B cell (primary cell): ENCODE results near the gene SPTAN1. TPM values are rescaled to one million over a fixed set of nuclear protein-coding genes. Genes with fewer than 3 reads are reported as not detected.
"Not testable (repeated sequence)": the region's sequence is repeated elsewhere in the genome, so short reads cannot be mapped to it uniquely, and the experiment has no call there.

Experiments used
- ATAC-seq: fragments of 200-7000 bp; cut with Tn5 transposase; one replicate; pipeline ENCODE4 v1.10.0; 2021; ENCODE audit warnings: low read depth, mild to moderate bottlenecking, moderate number of reproducible peaks, moderate library complexity
- CTCF ChIA-PET: fragments of 350-600 bp; sonication (Branson Sonifier 250); formaldehyde crosslinking; loops from one replicate; lab custom pipeline; 2021; ENCODE audit warnings: antibody characterized with exemption, inconsistent platforms; lab: Charles Lee
- POLR2A ChIA-PET: fragments of 350-600 bp; sonication (Branson Sonifier 250); formaldehyde crosslinking; loops from one replicate; lab custom pipeline; 2021; ENCODE audit warnings: antibody characterized with exemption; lab: Charles Lee
- DNase-seq: peaks from one replicate; pipeline ENCODE4 v3.0.0; 2013
- H2AFZ ChIP-seq: 2 replicates; pipeline ENCODE4 v1.6.1; 2012; ENCODE audit warnings: mild to moderate bottlenecking, low read depth, low read length; ENCODE audit not compliant: insufficient read depth, poor library complexity, severe bottlenecking
- H3K27ac ChIP-seq, 2 donors: 1 replicate in 1 of 2; 2 replicates in 1 of 2; pipeline ENCODE4 v1.5.1; 2012 to 2013; ENCODE audit warnings: low read length in 2 of 2, mild to moderate bottlenecking in 2 of 2, moderate library complexity in 1 of 2
- H3K27me3 ChIP-seq, 4 experiments: fragments of 200-600 bp in 1 of 4; sonication (generic) in 1 of 4; replicated peaks in 1 of 4; 1 replicate in 2 of 4; 2 replicates in 2 of 4; pipeline versions ENCODE4 v1.6.1 to v1.7.0; 2013 to 2016; ENCODE audit warnings: low read length in 3 of 4, mild to moderate bottlenecking in 2 of 4, mixed read lengths in 1 of 4, moderate library complexity in 1 of 4; ENCODE audit not compliant: insufficient read depth in 4 of 4, control insufficient read depth in 3 of 4; ENCODE audit errors: control extremely low read depth in 1 of 4
- H3K36me3 ChIP-seq, 2 experiments: replicated peaks in 1 of 2; 1 replicate in 1 of 2; 2 replicates in 1 of 2; pipeline versions ENCODE4 v1.6.1 to v1.7.1; 2013; ENCODE audit warnings: low read length in 1 of 2; ENCODE audit not compliant: insufficient read depth in 2 of 2, control insufficient read depth in 1 of 2; ENCODE audit errors: control extremely low read depth in 1 of 2, extremely low read depth in 1 of 2
- H3K4me1 ChIP-seq, 2 donors: fragments of 200-600 bp in 1 of 2; sonication (generic) in 1 of 2; 1 replicate in 1 of 2; 2 replicates in 1 of 2; pipeline versions ENCODE4 v1.5.1 to v1.6.1; 2013 to 2017; ENCODE audit warnings: low read length in 2 of 2; ENCODE audit not compliant: control insufficient read depth in 2 of 2, insufficient read depth in 2 of 2
- H3K4me2 ChIP-seq: replicated peaks from 2 replicates; pipeline ENCODE3; 2012; ENCODE audit warnings: mild to moderate bottlenecking, low read depth, low read length; ENCODE audit not compliant: poor library complexity, severe bottlenecking
- H3K4me3 ChIP-seq, 5 experiments: fragments of 200-600 bp in 1 of 5; sonication (generic) in 1 of 5; 1 replicate in 3 of 5; 2 replicates in 2 of 5; pipeline versions ENCODE4 v1.5.1 to v1.7.0; 2011 to 2016; ENCODE audit warnings: low read length in 4 of 5, mild to moderate bottlenecking in 4 of 5, low read depth in 2 of 5, control low read depth in 1 of 5, moderate library complexity in 1 of 5; ENCODE audit not compliant: insufficient read depth in 1 of 5; ENCODE audit errors: control extremely low read depth in 1 of 5, extremely low read depth in 1 of 5
- H3K79me2 ChIP-seq: fragments of 200-600 bp; sonication (generic); one replicate; pipeline ENCODE4 v1.6.0; 2016; ENCODE audit warnings: low read length; ENCODE audit not compliant: control insufficient read depth, insufficient read depth
- H3K9ac ChIP-seq: fragments of 200-600 bp; sonication (generic); 2 replicates; pipeline ENCODE4 v1.6.1; 2017; ENCODE audit warnings: mild to moderate bottlenecking, low read length, moderate library complexity
- H3K9me3 ChIP-seq, 3 donors: one replicate each; pipeline versions ENCODE4 v1.6.1 to v1.7.1; 2013; ENCODE audit warnings: low read length in 2 of 3; ENCODE audit not compliant: control insufficient read depth in 2 of 3, insufficient read depth in 1 of 3; ENCODE audit errors: control extremely low read depth in 1 of 3
- H4K20me1 ChIP-seq: 2 replicates; pipeline ENCODE4 v1.6.0; 2012; ENCODE audit warnings: mild to moderate bottlenecking, low read length; ENCODE audit not compliant: insufficient read depth, control insufficient read depth, poor library complexity, severe bottlenecking
- H3K27ac Mint-ChIP-seq: one replicate; pipeline ENCODE4 v1.8.0; 2021; ENCODE audit warnings: mixed read lengths
- H3K27me3 Mint-ChIP-seq: one replicate; pipeline ENCODE4 v1.8.0; 2021; ENCODE audit warnings: mixed read lengths
- H3K4me1 Mint-ChIP-seq: one replicate; pipeline ENCODE4 v1.8.0; 2021; ENCODE audit warnings: mixed read lengths
- H3K4me3 Mint-ChIP-seq: one replicate; pipeline ENCODE4 v1.8.0; 2021; ENCODE audit warnings: mixed read lengths
- H3K9me3 Mint-ChIP-seq: one replicate; pipeline ENCODE4 v1.8.0; 2022; ENCODE audit warnings: mixed read lengths; ENCODE audit not compliant: insufficient read depth
- EZH2 ChIP-seq: IDR thresholded peaks from 2 replicates; pipeline ENCODE4 v1.6.1; 2012; ENCODE audit warnings: borderline replicate concordance, low read depth, mild to moderate bottlenecking, moderate library complexity, low read length; ENCODE audit not compliant: insufficient read depth, poor library complexity, severe bottlenecking
- WGBS: methylation state at CpG from one replicate; pipeline ENCODE4 v1.1.5; 2013; ENCODE audit warnings: missing lambda C conversion rate; ENCODE audit not compliant: insufficient coverage; 5-methylcytosine and 5-hydroxymethylcytosine counted together
- intact Hi-C: fragments of 100-400 bp; cut with micrococcal nuclease; formaldehyde crosslinking; loops from one replicate; pipeline ENCODE4 v1.10.0; 2022
- polyA plus RNA-seq: library from polyadenylated mRNA; depleted of rRNA; stranded (reverse); fragments of >200 nt; gene quantifications from 2 replicates; pipeline ENCODE4 v1.2.3, GENCODE V29; 2012
- total RNA-seq, 2 donors: library from RNA; stranded (reverse); fragments of 120-200 nt in 1 of 2; gene quantifications; 1 replicate in 1 of 2; 2 replicates in 1 of 2; pipeline versions ENCODE4 v1.2.3 to v1.2.4, GENCODE V29; 2013 to 2022
- TF ChIP-seq, protein P1 (sequence below): fragments of 200-600 bp; IDR thresholded peaks from one replicate; pipeline ENCODE4 v1.8.0; 2022; ENCODE audit warnings: antibody characterized with exemption, mild to moderate bottlenecking

The SPTAN1 gene
- total and polyA plus RNA-seq, 2 donors (not counting 1 experiment from before 2014, with no cell fraction given): 129 to 351 TPM

DNA sequence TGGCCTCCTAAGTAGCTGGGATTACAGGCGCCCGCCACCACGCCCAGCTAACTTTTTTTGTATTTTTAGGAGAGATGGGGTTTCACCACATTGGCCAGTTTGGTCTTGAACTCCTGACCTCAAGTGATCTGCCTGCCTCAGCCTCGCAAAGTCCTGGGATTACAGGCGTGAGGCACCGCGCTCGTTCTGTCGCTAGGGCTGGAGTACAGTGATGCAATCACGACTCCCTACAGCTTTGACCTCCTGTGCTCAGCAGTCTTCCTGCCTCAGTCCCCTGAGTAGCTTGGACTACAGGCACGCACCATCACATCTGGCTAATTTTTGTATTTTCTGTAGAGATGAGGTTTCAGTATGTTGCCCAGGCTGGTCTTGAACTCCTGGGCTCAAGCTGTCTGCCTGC, 34.5 kb downstream of the SPTAN1 start:
- H3K27ac Mint-ChIP-seq, H2AFZ ChIP-seq, H3K4me3 ChIP-seq, H3K79me2 ChIP-seq, H3K27me3 ChIP-seq, H3K4me1 ChIP-seq, H3K9ac ChIP-seq, H3K4me1 Mint-ChIP-seq, intact Hi-C loops, H3K27ac ChIP-seq, H3K9me3 ChIP-seq, H3K27me3 Mint-ChIP-seq, ATAC-seq, DNase-seq, POLR2A ChIA-PET, H3K9me3 Mint-ChIP-seq, CTCF ChIA-PET, H3K4me2 ChIP-seq, H4K20me1 ChIP-seq, H3K4me3 Mint-ChIP-seq: not testable (repeated sequence)
- 98% methylated on average over 11 of the region's 11 CpGs for WGBS
- H3K36me3 ChIP-seq: peaks cover 15 to 82% of the 10 kb centered on the region in 2 experiments

DNA sequence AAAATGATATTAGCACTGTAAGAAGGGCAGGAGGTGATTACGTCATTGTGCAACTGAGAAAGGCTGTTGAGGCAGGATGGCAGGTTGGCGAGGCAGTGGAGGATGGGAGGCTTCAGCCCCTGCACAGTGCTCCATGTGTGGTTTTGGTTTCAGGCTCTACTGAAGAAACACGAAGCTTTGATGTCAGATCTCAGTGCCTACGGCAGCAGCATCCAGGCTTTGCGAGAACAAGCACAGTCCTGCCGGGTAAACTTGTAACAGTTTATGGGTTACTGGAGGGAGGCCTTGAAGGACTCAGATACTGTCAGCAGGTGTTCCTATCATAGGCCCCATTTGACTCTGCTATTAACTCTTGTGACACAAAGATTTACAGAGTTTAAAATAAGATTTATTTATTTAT, 35.1 kb downstream of the SPTAN1 start:
- ChIA-PET CTCF (no interaction called here), POLR2A (no interaction called here)
- Histone ChIP-seq H3K4me1 (no peaks in the 10 kb centered on the region), H3K9me3 (no peaks in the 10 kb centered on the region), H3K4me2 (no peak overlapping the region), H3K79me2 (no peaks in the 10 kb centered on the region), H2AFZ (no peak overlapping the region), H3K27ac (no peak overlapping the region), H3K27me3 (no peaks in the 10 kb centered on the region), H3K9ac (no peak overlapping the region), H3K4me3 (no peak overlapping the region), H3K36me3 (peaks cover 13 to 80% of the 10 kb centered on the region in 2 experiments), H4K20me1 (no peaks in the 10 kb centered on the region)
- TF ChIP-seq EZH2: no peak
- TF ChIP-seq, protein P1, sequence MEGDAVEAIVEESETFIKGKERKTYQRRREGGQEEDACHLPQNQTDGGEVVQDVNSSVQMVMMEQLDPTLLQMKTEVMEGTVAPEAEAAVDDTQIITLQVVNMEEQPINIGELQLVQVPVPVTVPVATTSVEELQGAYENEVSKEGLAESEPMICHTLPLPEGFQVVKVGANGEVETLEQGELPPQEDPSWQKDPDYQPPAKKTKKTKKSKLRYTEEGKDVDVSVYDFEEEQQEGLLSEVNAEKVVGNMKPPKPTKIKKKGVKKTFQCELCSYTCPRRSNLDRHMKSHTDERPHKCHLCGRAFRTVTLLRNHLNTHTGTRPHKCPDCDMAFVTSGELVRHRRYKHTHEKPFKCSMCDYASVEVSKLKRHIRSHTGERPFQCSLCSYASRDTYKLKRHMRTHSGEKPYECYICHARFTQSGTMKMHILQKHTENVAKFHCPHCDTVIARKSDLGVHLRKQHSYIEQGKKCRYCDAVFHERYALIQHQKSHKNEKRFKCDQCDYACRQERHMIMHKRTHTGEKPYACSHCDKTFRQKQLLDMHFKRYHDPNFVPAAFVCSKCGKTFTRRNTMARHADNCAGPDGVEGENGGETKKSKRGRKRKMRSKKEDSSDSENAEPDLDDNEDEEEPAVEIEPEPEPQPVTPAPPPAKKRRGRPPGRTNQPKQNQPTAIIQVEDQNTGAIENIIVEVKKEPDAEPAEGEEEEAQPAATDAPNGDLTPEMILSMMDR: no peak
- Mint-ChIP-seq H3K4me1 (no peaks in the 10 kb centered on the region), H3K9me3 (no peaks in the 10 kb centered on the region), H3K27ac (no peak overlapping the region), H3K4me3 (no peak overlapping the region), H3K27me3 (no peaks in the 10 kb centered on the region)
- 43% methylated on average over 5 of the region's 6 CpGs for WGBS
- DNase-seq (no peak), ATAC-seq (no peak)
- intact Hi-C loops: no loop called here
